Stimulated activated CD8-positive, alpha-beta memory T cell treated with anti-CD3 and anti-CD28 coated beads, Interleukin-12 subunit alpha, Interleukin-12 subunit beta, amount 100 ng/mL, for 1 hour (primary cell): ENCODE data around the gene TLR9.
A peak's percentile ranks its signal among the peaks of the same experiment; 100 is the strongest.

ENCODE experiments used
- DNase-seq: peaks from one replicate; pipeline ENCODE4 v3.0.0-alpha.2; 2020; ENCODE audit warnings: low read depth

Gene TLR9

GRCh38 chr3:52246728-52247408, 21.4 kb upstream of the TLR9 start:
- no peak for DNase-seq

GRCh38 chr3:52246264-52246620, 20.8 kb upstream of the TLR9 start:
- DNase-seq = no peak

GRCh38 chr3:52245322-52246263, 20.1 kb upstream of the TLR9 start, which contains the start of gene PPM1M:
PPM1M (plus strand) TSS chr3:52245759; CDS start chr3:52245825, 66 bp downstream.
- peak; percentile 27 for DNase-seq

- DNase-seq = no peak
Observed at GRCh38 chr3:52243791-52244628, 18.6 kb upstream of the TLR9 start.

GRCh38 chr3:52242039-52242438, 16.6 kb upstream of the TLR9 start:
- DNase-seq = no peak

- DNase-seq = no peak
Observed at GRCh38 chr3:52240886-52241370, 15.5 kb upstream of the TLR9 start.

GRCh38 chr3:52240059-52240885, 14.8 kb upstream of the TLR9 start:
- peak; percentile 27 for DNase-seq

GRCh38 chr3:52238761-52239701, 13.6 kb upstream of the TLR9 start, which contains the start of gene TWF2:
TWF2 (minus strand) TSS chr3:52239158; CDS start chr3:52239016, 142 bp downstream.
- peak; percentile 73 for DNase-seq

GRCh38 chr3:52238193-52238760, 12.8 kb upstream of the TLR9 start:
- no peak for DNase-seq

- no peak for DNase-seq
Observed at GRCh38 chr3:52237657-52238172, 12.3 kb upstream of the TLR9 start.

GRCh38 chr3:52237006-52237656, 11.7 kb upstream of the TLR9 start:
- DNase-seq = no peak

GRCh38 chr3:52236424-52236886, 11.0 kb upstream of the TLR9 start:
- no peak for DNase-seq

GRCh38 chr3:52234516-52235447, 9.3 kb upstream of the TLR9 start:
- no peak for DNase-seq

- no peak for DNase-seq
Observed at GRCh38 chr3:52233968-52234367, 8.5 kb upstream of the TLR9 start.

- DNase-seq = no peak
Observed at GRCh38 chr3:52233108-52233591, 7.7 kb upstream of the TLR9 start.

GRCh38 chr3:52232279-52233107, 7.0 kb upstream of the TLR9 start:
- no peak for DNase-seq
